HFFc6 (cell line): Measurements from ENCODE around the gene ARHGAP26. TPM values are rescaled to one million over a fixed set of nuclear protein-coding genes. Genes with fewer than 3 reads are reported as not detected.

Experiments used
- DNase-seq: peaks from one replicate; pipeline ENCODE4 v3.0.0-alpha.2; 2018
- H3K27ac Mint-ChIP-seq: 2 replicates; pipeline ENCODE4 v1.8.0; 2020; ENCODE audit warnings: mild to moderate bottlenecking, mixed read lengths
- H3K27me3 Mint-ChIP-seq: 2 replicates; pipeline ENCODE4 v1.8.0; 2021; ENCODE audit warnings: mild to moderate bottlenecking, moderate library complexity, mixed read lengths; ENCODE audit not compliant: insufficient read depth
- H3K36me3 Mint-ChIP-seq: 2 replicates; pipeline ENCODE4 v1.8.0; 2021; ENCODE audit warnings: low read depth, mixed read lengths
- H3K4me1 Mint-ChIP-seq: 2 replicates; pipeline ENCODE4 v1.8.0; 2020; ENCODE audit warnings: low read depth, mixed read lengths
- H3K4me3 Mint-ChIP-seq: 2 replicates; pipeline ENCODE4 v1.8.0; 2020; ENCODE audit warnings: mild to moderate bottlenecking, moderate library complexity, mixed read lengths
- H3K9me3 Mint-ChIP-seq: 2 replicates; pipeline ENCODE4 v1.8.0; 2020; ENCODE audit warnings: mild to moderate bottlenecking, mixed read lengths
- CTCF ChIP-seq: fragments of 200-600 bp; sonication (generic); IDR thresholded peaks from 2 replicates; pipeline ENCODE4 v1.5.0; 2021; ENCODE audit warnings: antibody characterized with exemption, mild to moderate bottlenecking
- total RNA-seq, 6 experiments: library from RNA; stranded (reverse); fragmentation: NEBNext Ultra II Directional; extraction: Animal tissue kit (Norgen Biotek cat#: 25700); gene quantifications; 2 replicates in 1 of 6; 3 replicates in 5 of 6; pipeline ENCODE4 v1.2.3, GENCODE V29; 2021

The ARHGAP26 gene
- total RNA-seq, 6 experiments from 2014 or later = 2.3 to 3.6 (median 3.1) TPM

- H3K4me3 Mint-ChIP-seq = no peak overlapping the region
Observed at GRCh38 chr5:142862594-142862993, 92.4 kb downstream of the ARHGAP26 start.

DNA sequence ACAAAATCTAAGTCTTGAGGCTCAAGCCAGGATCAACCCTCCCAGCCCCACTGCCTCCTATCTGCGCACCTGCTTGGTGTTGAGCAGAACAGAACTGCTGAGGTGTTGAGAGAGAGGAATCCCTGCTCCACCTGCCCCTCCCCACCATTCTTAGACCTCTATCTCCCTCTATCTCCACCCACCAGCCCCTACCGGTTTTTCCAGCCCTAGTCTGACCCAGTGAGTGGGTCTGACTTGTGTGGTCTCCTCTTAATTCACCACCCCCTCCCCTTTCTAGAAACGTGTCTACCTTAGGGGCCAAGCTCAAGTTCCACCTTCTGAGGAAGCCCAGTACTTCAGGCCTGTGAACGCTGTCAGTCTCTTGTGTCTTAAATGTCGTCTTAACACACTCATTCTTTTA is 93.7 kb downstream of the ARHGAP26 start:
- H3K27ac Mint-ChIP-seq = no peak overlapping the region

More at GRCh38 chr5:142862594-142862993, 92.4 kb downstream of the ARHGAP26 start:
- peaks cover 24% of the 10 kb centered on the region for H3K4me1 Mint-ChIP-seq
- no peaks in the 10 kb centered on the region for H3K36me3 Mint-ChIP-seq
- no peak overlapping the region for H3K27ac Mint-ChIP-seq
- DNase-seq = no peak
- H3K27me3 Mint-ChIP-seq = peaks cover 4% of the 10 kb centered on the region; the same call in 1 of the 2 replicates
- no peaks in the 10 kb centered on the region for H3K9me3 Mint-ChIP-seq
- no peak for TF ChIP-seq CTCF

GRCh38 chr5:142864290-142865260 is 94.4 kb downstream of the ARHGAP26 start:
- Mint-ChIP-seq H3K9me3 (no peaks in the 10 kb centered on the region), H3K27ac (no peak overlapping the region), H3K36me3 (no peaks in the 10 kb centered on the region), H3K4me3 (no peak overlapping the region), H3K4me1 (peaks cover 14% of the 10 kb centered on the region), H3K27me3 (peaks cover 4% of the 10 kb centered on the region)
- no peak for TF ChIP-seq CTCF
- DNase-seq = no peak

More for the DNA sequence above, 93.7 kb downstream of the ARHGAP26 start:
- H3K4me3 Mint-ChIP-seq = no peak overlapping the region
- H3K27me3 Mint-ChIP-seq = peaks cover 4% of the 10 kb centered on the region
- no peaks in the 10 kb centered on the region for H3K36me3 Mint-ChIP-seq
- no peak for DNase-seq
- TF ChIP-seq CTCF = no peak
- peaks cover 14% of the 10 kb centered on the region for H3K4me1 Mint-ChIP-seq
- H3K9me3 Mint-ChIP-seq = no peaks in the 10 kb centered on the region

DNA sequence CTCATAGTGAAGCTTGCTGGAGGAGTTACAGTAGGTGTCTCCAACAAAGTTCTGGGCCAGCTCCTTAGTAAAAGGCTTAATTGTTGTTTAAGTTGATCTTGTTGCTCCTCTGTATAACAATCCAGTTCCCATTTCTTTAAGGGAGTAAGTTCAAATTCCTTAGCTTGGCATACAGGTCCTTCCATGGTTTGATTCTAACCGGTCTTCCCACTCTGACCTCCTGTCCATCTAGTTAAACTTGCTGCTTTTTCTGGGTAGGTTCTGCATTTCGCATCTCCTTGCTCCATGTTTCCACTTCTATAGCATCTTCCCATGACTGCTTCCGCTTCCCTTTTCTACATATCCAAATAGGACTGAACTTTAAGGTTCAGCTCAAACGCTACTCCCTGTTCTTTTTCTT is 95.5 kb downstream of the ARHGAP26 start:
- no peak for TF ChIP-seq CTCF
- Mint-ChIP-seq H3K9me3 (no peaks in the 10 kb centered on the region), H3K4me3 (no peak overlapping the region), H3K27ac (no peak overlapping the region), H3K36me3 (no peaks in the 10 kb centered on the region), H3K27me3 (peaks cover 4% of the 10 kb centered on the region), H3K4me1 (peaks cover 14% of the 10 kb centered on the region)
- no peak for DNase-seq

DNA sequence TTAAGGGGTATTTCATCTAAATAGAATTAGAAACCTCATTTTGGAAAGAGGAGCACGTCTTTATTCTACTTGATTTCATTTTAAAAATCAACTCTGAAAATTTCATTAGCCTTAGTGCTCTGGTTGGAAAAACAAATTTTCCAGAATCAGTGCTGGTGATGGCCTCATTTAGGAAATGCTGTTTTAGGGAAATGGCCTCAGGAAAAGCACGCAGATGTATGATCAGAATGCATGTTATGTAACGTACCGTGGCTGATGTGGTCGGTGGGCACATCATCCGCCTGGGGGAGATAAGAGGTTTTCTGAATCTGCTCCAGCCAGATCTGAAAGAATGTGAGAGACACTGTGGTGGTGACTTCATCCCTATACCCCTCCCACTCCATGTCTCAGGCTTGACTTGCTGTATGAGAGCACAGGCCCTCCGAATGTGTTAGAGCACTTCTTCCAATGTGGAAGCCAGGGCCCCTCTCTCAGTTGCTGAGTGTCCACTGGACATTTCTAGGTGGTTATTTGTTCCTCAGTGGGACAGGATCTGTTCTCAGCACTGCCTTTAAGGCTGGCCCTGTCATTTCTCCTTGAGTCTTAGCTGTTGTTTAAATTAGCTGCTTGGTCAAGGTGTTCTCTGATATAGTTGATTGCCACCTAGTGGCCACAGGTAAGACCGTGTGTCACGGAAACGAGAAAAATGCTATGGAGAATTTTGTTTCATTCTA is 96.5 kb downstream of the ARHGAP26 start:
- Mint-ChIP-seq H3K4me3 (peak overlapping the region; percentile 43), H3K36me3 (no peaks in the 10 kb centered on the region), H3K27me3 (peaks cover 4% of the 10 kb centered on the region), H3K9me3 (no peaks in the 10 kb centered on the region), H3K4me1 (peaks cover 17% of the 10 kb centered on the region), H3K27ac (no peak overlapping the region; the same call in 1 of the 2 replicates)
- peak; percentile 84 for TF ChIP-seq CTCF
- peak; percentile 68 for DNase-seq
